Lower lobe of right lung (tissue), 2 donors: ENCODE measurements around the gene RB1. TPM values are rescaled to one million over a fixed set of nuclear protein-coding genes. Genes with fewer than 3 reads are reported as not detected.

Experiments used
- ATAC-seq, 2 donors: fragments of 200-7000 bp; cut with Tn5 transposase; one replicate each; pipeline ENCODE4 v1.9.1; 2020 to 2022; ENCODE audit warnings: mild to moderate bottlenecking in 2 of 2, moderate library complexity in 2 of 2
- DNase-seq: peaks from one replicate; pipeline ENCODE4 v3.0.0-alpha.2; 2020
- H3K27ac ChIP-seq: fragments of 200-600 bp; one replicate; pipeline ENCODE4 v1.8.0; 2022
- H3K27me3 ChIP-seq: fragments of 200-600 bp; one replicate; pipeline ENCODE4 v1.8.0; 2022; ENCODE audit warnings: low read depth
- H3K36me3 ChIP-seq: fragments of 200-600 bp; one replicate; pipeline ENCODE4 v1.8.0; 2022; ENCODE audit warnings: mild to moderate bottlenecking
- H3K4me1 ChIP-seq: fragments of 200-600 bp; one replicate; pipeline ENCODE4 v1.8.0; 2022
- H3K4me3 ChIP-seq: fragments of 200-600 bp; one replicate; pipeline ENCODE4 v1.8.0; 2022; ENCODE audit warnings: mild to moderate bottlenecking
- H3K9me3 ChIP-seq: fragments of 200-600 bp; one replicate; pipeline ENCODE4 v1.8.0; 2022
- intact Hi-C: fragments of 100-400 bp; cut with DNase I; formaldehyde crosslinking; loops from one replicate; pipeline ENCODE4 v1.11.0; 2022
- total RNA-seq: library from RNA; stranded (reverse); fragmentation: NEBNext Ultra II Directional; extraction: Animal tissue kit (Norgen Biotek cat#: 25700); gene quantifications from one replicate; pipeline ENCODE4 v1.2.1, GENCODE V29; 2021
- TF ChIP-seq, protein P1 (sequence below): fragments of 200-600 bp; IDR thresholded peaks from one replicate; pipeline ENCODE4 v1.8.0; 2022; ENCODE audit warnings: antibody characterized with exemption, mild to moderate bottlenecking
- donor health status: DM: no; HTN: yes; CAD: no; lungs with severe emphysema.

RB1 gene
- total RNA-seq, 1 donor from 2014 or later, result 38.1 TPM

DNA sequence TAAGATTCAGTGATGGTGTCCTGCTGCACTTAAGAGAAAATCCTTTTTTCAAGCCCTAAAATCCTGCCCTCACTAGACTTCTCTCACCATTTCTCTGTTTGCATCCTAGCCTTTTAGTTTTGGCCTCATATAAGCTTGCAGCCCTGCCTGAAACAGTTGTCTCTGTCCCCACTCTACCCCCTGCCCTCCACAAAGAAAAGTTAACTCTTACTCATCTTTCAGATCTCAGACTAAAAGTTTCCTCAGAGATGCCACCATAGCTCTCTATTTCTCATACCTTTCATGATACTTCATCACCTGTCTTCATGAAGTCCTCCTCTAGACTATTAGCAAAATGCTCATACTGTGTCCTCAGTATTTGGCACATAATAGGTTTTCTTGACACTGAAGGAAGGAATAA, 37.4 kb upstream of the RB1 start:
- H3K4me3 ChIP-seq, result no peak overlapping the region
- TF ChIP-seq, protein P1, sequence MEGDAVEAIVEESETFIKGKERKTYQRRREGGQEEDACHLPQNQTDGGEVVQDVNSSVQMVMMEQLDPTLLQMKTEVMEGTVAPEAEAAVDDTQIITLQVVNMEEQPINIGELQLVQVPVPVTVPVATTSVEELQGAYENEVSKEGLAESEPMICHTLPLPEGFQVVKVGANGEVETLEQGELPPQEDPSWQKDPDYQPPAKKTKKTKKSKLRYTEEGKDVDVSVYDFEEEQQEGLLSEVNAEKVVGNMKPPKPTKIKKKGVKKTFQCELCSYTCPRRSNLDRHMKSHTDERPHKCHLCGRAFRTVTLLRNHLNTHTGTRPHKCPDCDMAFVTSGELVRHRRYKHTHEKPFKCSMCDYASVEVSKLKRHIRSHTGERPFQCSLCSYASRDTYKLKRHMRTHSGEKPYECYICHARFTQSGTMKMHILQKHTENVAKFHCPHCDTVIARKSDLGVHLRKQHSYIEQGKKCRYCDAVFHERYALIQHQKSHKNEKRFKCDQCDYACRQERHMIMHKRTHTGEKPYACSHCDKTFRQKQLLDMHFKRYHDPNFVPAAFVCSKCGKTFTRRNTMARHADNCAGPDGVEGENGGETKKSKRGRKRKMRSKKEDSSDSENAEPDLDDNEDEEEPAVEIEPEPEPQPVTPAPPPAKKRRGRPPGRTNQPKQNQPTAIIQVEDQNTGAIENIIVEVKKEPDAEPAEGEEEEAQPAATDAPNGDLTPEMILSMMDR, result no peak
- intact Hi-C loops, result no loop called here
- peaks cover 69% of the 10 kb centered on the region for H3K36me3 ChIP-seq
- no peaks in the 10 kb centered on the region for H3K9me3 ChIP-seq
- ATAC-seq (no peak), DNase-seq (no peak)
- H3K27ac ChIP-seq, result no peak overlapping the region
- peaks cover 17% of the 10 kb centered on the region for H3K4me1 ChIP-seq
- H3K27me3 ChIP-seq, result no peaks in the 10 kb centered on the region

DNA sequence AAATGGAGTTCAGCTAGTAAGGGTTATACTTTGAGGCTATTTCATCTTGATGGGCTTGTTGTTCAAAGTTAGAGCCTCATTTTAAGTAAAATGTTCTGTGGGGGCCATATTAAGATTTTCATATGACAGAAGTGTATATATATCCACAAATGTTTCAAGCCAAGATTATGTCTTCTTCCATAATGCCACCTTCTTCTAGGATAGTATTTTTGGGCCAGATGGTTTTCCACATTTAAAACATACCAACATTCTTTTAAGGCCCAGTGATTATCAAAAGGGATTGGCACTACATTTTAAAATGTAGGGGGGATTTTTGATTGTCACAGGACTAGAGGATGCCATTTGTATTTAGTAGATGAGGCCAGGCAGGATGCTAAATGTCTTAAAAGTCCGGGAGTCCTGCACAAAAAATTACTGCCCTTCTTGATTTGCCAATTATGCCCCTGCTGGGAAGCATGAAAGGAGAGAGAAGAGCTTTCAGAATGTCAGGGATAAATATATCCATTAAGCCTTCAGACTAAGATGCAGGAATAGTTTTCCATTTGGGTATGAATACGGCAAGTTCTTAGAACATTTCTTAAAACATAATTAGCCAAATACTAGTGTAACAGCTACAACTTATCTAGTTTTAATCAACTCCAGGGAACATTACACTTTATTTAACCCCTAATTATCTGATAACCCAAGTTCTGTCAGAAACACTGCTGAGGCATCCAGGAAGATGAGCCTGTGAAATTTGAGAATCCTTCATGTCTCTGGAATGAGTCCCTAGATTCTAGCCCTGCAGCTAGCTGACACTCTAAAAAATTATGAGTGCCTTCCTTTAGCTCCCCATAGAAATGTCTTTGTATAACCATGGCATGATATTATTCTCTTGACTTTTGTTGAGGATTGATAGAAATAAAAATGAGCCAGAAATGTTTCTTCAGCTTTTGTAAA, 36.6 kb upstream of the RB1 start:
- intact Hi-C loops, result no loop called here
- ATAC-seq (no peak), DNase-seq (no peak)

DNA sequence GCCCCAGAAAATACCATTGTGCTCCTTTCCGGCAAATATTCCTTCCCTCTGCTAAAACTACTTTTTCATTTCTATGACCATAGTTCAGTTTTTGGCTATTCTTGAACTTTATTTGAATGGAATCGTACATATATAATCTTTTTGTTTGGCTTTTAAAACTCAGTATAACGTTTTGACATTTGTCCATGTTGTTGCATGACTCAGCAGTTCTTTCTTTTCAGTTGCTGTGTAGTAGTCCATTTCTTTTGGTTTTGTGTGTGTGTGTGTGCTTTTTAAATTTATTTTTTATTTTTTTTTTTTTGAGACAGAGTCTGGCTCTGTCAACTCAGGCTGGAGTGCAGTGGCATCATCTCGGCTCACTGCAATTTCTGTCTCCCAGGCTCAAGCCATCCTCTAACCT, 35.5 kb upstream of the RB1 start:
- ATAC-seq (no peak), DNase-seq (no peak)
- no peaks in the 10 kb centered on the region for H3K9me3 ChIP-seq
- peaks cover 53% of the 10 kb centered on the region for H3K36me3 ChIP-seq
- H3K4me3 ChIP-seq, result no peak overlapping the region
- peaks cover 17% of the 10 kb centered on the region for H3K4me1 ChIP-seq
- TF ChIP-seq, protein P1, result no peak
- H3K27ac ChIP-seq, result no peak overlapping the region
- intact Hi-C loops, result no loop called here
- no peaks in the 10 kb centered on the region for H3K27me3 ChIP-seq

More for the DNA sequence above, 36.6 kb upstream of the RB1 start:
- TF ChIP-seq, protein P1, result no peak
- no peaks in the 10 kb centered on the region for H3K27me3 ChIP-seq
- H3K36me3 ChIP-seq, result peaks cover 63% of the 10 kb centered on the region
- H3K4me3 ChIP-seq, result no peak overlapping the region
- H3K9me3 ChIP-seq, result no peaks in the 10 kb centered on the region
- H3K27ac ChIP-seq, result no peak overlapping the region
- peaks cover 17% of the 10 kb centered on the region for H3K4me1 ChIP-seq

DNA sequence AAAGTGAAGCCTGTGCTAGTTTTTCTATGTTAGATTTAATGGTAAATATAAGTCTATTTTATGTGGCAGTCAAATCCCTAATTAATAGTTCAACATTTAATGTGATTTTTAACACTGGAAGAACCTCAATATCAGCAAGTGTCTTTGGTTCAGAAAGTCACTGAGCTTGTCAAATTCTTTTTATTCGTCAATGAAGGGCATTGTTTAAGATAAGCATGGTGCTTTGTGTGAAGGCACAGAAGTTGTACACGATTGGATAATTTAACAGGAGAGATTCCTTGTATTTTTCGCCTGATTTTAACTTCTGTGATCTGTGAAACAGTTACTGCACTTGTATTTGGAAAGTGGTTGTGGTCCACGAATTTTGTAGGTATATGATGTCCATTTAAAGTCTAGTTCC, 30.2 kb upstream of the RB1 start:
- TF ChIP-seq, protein P1, result no peak
- Histone ChIP-seq H3K36me3 (peaks cover 21% of the 10 kb centered on the region), H3K27me3 (no peaks in the 10 kb centered on the region), H3K27ac (no peak overlapping the region), H3K9me3 (no peaks in the 10 kb centered on the region), H3K4me3 (no peak overlapping the region), H3K4me1 (no peaks in the 10 kb centered on the region)
- ATAC-seq, result no peak
- DNase-seq, result no peak
- intact Hi-C loops, result no loop called here

DNA sequence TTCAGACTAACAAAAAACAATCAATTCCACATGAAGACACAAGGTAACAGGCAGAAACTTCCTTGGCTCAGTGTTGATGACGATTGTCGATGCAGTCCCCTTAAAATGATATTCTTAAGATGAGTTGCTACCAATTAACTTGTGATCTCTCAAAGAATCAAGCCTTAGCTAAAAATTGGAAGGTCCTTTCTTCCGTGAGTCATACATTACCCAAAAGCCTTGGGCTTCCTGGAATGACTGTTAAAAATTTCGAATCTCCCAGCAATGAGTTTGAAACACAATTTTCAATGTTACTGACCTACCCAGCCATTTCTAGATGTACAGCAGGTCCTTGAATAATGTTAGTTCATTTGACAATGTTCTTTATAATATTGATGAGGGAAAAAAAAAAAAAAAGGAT, 28.0 kb upstream of the RB1 start:
- ATAC-seq, result no peak
- TF ChIP-seq, protein P1, result no peak
- H3K36me3 ChIP-seq, result peaks cover 3% of the 10 kb centered on the region
- H3K27ac ChIP-seq, result no peak overlapping the region
- intact Hi-C loops, result no loop called here
- no peak overlapping the region for H3K4me3 ChIP-seq
- DNase-seq, result no peak
- H3K9me3 ChIP-seq, result no peaks in the 10 kb centered on the region
- no peaks in the 10 kb centered on the region for H3K4me1 ChIP-seq
- no peaks in the 10 kb centered on the region for H3K27me3 ChIP-seq
